GM18861 (cell line): ENCODE data around the gene INHBC.
A peak's percentile ranks its signal among the peaks of the same experiment; 100 is the strongest.

Experiments used
- ATAC-seq: cut with Tn5 transposase; IDR thresholded peaks from one replicate; pipeline ENCODE4 v1.9.1; 2021; ENCODE audit not compliant: unreplicated experiment

INHBC gene

DNA sequence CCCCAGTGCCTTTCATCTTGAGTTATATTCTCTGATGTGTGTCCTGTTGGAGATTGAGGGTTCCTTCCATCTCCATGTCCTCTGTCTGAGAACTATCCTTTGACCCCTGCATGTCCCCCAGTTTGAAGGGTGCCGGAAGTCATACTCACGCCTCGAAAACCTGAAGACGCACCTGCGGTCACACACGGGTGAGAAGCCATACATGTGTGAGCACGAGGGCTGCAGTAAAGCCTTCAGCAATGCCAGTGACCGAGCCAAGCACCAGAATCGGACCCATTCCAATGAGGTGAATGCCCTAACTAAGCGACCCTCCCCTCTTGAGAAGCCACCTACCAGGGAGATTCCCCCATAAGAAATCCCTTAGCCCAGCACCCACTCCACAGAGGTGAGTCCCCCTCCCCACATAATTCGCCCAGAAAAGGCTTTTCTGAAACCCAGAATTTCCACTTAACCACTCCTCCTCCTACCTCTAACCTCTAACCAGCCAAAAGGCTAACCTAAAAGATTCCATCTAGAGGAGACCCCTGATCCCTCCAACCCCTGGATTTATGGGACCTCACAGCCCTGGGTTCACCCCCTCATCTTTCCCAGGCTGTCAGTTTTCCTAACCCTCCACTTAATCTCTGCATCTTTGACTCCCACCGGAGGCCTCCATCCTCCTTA lies 32.8 kb downstream of the INHBC start:
- no peak for ATAC-seq

- no peak for ATAC-seq
Observed at GRCh38 chr12:57467915-57468314, 33.3 kb downstream of the INHBC start.

DNA sequence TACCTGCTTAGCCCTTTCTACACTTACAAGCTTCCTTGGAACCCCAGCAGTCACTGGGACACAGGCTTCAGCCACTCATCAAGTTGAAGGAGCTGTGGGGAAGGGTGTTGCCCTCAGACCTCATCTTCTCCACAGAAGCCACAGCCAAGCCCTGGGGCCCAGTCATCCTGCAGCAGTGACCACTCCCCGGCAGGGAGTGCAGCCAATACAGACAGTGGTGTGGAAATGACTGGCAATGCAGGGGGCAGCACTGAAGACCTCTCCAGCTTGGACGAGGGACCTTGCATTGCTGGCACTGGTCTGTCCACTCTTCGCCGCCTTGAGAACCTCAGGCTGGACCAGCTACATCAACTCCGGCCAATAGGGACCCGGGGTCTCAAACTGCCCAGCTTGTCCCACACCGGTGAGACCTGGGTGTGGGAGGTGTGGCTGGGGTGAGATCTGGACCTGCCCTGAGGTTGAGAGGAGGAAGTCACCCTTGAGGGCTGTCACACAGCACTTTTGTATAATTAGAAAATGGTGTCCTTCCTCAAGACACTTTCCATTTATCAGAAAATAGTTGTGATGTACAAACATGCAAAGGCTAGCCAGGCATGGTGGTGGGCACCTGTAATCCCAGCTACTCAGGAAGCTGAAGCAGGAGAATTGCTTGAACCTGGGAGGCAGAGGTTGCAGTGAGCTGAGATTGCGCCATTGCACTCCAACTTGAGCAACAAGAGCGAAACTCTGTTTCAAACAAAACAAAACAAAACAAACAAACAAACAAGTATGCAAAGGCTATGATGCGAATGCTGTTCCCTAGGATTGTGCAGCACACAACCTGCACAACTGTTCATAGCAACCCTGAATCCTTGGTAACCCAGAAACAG lies 34.9 kb downstream of the INHBC start:
- no peak for ATAC-seq

GRCh38 chr12:57470286-57470969 lies 35.8 kb downstream of the INHBC start:
- no peak for ATAC-seq

- ATAC-seq, result no peak
Observed at GRCh38 chr12:57470970-57471656, 36.5 kb downstream of the INHBC start.

DNA sequence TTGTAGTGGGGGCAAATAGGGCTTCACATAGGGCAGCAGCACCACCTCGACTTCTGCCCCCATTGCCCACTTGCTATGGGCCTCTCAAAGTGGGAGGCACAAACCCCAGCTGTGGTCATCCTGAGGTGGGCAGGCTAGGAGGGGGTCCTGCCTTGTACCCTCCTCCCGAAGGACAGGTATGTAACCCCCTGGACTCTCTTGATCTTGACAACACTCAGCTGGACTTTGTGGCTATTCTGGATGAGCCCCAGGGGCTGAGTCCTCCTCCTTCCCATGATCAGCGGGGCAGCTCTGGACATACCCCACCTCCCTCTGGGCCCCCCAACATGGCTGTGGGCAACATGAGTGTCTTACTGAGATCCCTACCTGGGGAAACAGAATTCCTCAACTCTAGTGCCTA lies 37.1 kb downstream of the INHBC start:
- ATAC-seq, result no peak

DNA sequence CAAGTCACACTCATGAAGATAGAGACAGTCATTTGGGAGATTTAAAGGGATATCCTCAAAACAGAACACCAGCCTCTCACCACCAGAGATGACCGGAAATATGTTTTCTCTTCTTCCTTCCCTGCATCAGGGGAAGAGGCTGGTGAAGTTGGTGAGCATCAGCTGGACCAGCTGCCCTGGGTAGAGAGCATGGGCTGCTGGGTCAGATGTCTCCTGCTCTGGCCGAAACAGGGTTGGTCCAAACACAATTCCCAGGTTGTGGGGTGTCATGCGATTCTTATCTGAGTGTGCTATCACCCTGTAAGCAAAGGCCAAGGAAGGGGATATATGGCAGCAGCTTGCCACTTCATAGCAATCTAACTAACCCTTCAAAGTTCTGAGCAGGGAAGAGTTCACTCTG lies 37.8 kb downstream of the INHBC start:
- ATAC-seq, result no peak

GRCh38 chr12:57473392-57473791 lies 38.8 kb downstream of the INHBC start:
- ATAC-seq, result no peak

DNA sequence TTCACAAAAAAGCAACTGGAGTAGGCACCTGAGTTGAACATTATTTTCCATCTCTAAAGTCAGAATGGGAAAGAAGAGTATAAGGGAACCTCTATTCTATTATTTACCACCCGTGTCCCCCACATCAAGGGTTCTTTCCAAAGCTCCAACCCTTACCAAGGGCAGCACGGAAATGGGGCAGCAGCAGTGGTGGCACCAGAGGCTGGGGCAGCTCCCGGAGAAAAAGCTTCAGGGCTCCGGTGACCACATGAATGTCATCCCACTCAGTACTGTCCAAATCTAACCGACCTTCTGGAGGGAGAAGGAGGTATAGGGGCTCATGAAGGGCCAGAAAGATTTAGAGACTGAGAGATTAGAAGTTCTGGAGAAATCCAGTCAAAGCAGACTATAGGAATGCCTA lies 39.3 kb downstream of the INHBC start:
- no peak for ATAC-seq

DNA sequence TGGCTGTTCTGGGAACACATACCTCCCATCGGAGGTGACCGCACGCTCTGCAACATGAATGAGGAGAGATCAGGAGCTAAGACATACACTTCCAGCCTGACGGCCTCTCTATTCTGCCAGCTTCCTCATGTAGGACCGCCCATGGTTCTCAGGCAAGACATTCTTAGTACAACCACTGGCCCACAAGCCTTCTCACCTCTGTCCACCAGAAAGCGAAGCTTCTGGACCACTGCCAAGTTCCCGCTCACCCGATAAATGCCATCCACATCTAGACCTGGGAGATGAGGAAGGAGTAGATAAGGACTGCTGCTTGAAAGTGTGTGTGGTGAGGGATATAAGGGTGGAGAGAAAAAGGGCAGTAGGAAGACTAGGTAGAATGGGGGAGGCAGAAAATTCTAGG lies 39.8 kb downstream of the INHBC start:
- ATAC-seq, result no peak

- ATAC-seq, result no peak
Observed at GRCh38 chr12:57474862-57475261, 40.3 kb downstream of the INHBC start.

GRCh38 chr12:57475271-57476161 lies 40.9 kb downstream of the INHBC start:
- ATAC-seq, result no peak

- ATAC-seq, result no peak
Observed at GRCh38 chr12:57476162-57476992, 41.8 kb downstream of the INHBC start.

GRCh38 chr12:57476993-57477709 lies 42.6 kb downstream of the INHBC start:
- ATAC-seq, result no peak

- ATAC-seq, result no peak
Observed at GRCh38 chr12:57477710-57478681, 43.4 kb downstream of the INHBC start.

DNA sequence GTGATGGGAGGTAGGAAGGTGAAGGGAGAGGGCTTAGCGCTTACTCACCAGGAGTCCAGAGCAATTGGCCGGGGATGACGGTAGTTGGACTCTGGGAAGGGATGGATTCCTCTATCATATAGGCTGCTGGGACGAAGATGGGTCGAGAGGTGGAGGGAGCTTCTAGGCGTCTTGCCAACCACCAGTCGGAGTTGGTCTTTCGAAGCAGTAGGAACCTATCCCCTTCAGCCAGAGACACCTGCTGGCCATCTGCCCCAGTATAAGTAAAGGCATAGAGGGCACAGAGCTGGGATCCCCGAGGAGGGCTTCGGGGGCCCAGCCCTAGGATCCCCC lies 44.4 kb downstream of the INHBC start:
- no peak for ATAC-seq

- peak; percentile 40 for ATAC-seq
Observed at GRCh38 chr12:57479376-57480115, 45.0 kb downstream of the INHBC start, which contains the start of gene ARHGAP9. TSS of gene ARHGAP9 (minus strand) at chr12:57479866. CDS start at chr12:57479406, 460 bp downstream.
